Measurements from ENCODE around the gene ST6GALNAC3. TPM values are rescaled to one million over a fixed set of nuclear protein-coding genes. Genes with fewer than 3 reads are reported as not detected.
"Not testable (repeated sequence)": the region's sequence is repeated elsewhere in the genome, so short reads cannot be mapped to it uniquely, and the experiment has no call there.

The ST6GALNAC3 gene
- polyA plus RNA-seq, 1 donor (not counting 4 experiments of a cell fraction or from before 2014, with no cell fraction given): 0.08 TPM

GRCh38 chr1:76109901-76110560, 35.5 kb downstream of the ST6GALNAC3 start:
- TF ChIP-seq EZH2 (IDR thresholded peaks at IDR 0.05; ENCODE audit: low read length): no peak
- TF ChIP-seq CTCF (optimal IDR thresholded peaks at IDR 0.05 in 1 of 3, IDR thresholded peaks at IDR 0.05 in 1 of 3, conservative IDR thresholded peaks at IDR 0.05 in 1 of 3; ENCODE audit: extremely low read depth in 1 of 3, insufficient read depth in 2 of 3, low read length in 3 of 3): no peak
- Histone ChIP-seq H3K4me1 (ENCODE audit: control insufficient read depth, extremely low read depth, insufficient read depth, low read length) (no peaks in the 10 kb centered on the region), H2AFZ (ENCODE audit: control insufficient read depth, low read length) (no peak overlapping the region), H3K4me3 (ENCODE audit: control insufficient read depth in 2 of 3, extremely low read depth in 1 of 3, insufficient read depth in 2 of 3, low read depth in 1 of 3, low read length in 3 of 3) (no peak overlapping the region), H3K9me1 (ENCODE audit: control insufficient read depth, extremely low read depth, insufficient read depth, low read length) (no peaks in the 10 kb centered on the region), H3K27ac (ENCODE audit: control insufficient read depth, insufficient read depth, low read length) (no peak overlapping the region), H3K36me3 (ENCODE audit: control insufficient read depth in 2 of 2, extremely low read depth in 1 of 2, insufficient read depth in 2 of 2, low read length in 2 of 2) (no peaks in the 10 kb centered on the region), H4K20me1 (ENCODE audit: control insufficient read depth, extremely low read depth, insufficient read depth, low read length) (no peaks in the 10 kb centered on the region), H3K9me3 (ENCODE audit: control insufficient read depth, low read depth, low read length) (no peaks in the 10 kb centered on the region), H3K9ac (ENCODE audit: control insufficient read depth, extremely low read depth, insufficient read depth, low read length) (no peak overlapping the region), H3K79me2 (ENCODE audit: control insufficient read depth, insufficient read depth, low read length) (no peaks in the 10 kb centered on the region), H3K4me2 (ENCODE audit: control insufficient read depth, extremely low read depth, insufficient read depth, low read depth, low read length) (no peak overlapping the region), H3K27me3 (ENCODE audit: control insufficient read depth, extremely low read depth, insufficient read depth, low read length) (no peaks in the 10 kb centered on the region)
- no peak for DNase-seq (ENCODE audit: low read depth, low spot score)
- FAIRE-seq: no peak
- dilution Hi-C loops (cut with MboI; ENCODE audit: extremely low pct_ligation_motif_present, low sequenced_read_pairs): no loop called here

GRCh38 chr1:76110666-76111065, 36.1 kb downstream of the ST6GALNAC3 start:
- H3K27me3 ChIP-seq (ENCODE audit: control insufficient read depth, extremely low read depth, insufficient read depth, low read length): no peaks in the 10 kb centered on the region
- no peaks in the 10 kb centered on the region for H3K36me3 ChIP-seq (ENCODE audit: control insufficient read depth in 2 of 2, extremely low read depth in 1 of 2, insufficient read depth in 2 of 2, low read length in 2 of 2)
- no peaks in the 10 kb centered on the region for H4K20me1 ChIP-seq (ENCODE audit: control insufficient read depth, extremely low read depth, insufficient read depth, low read length)
- H3K27ac ChIP-seq (ENCODE audit: control insufficient read depth, insufficient read depth, low read length): no peak overlapping the region
- H3K4me1 ChIP-seq (ENCODE audit: control insufficient read depth, extremely low read depth, insufficient read depth, low read length): no peaks in the 10 kb centered on the region
- no peak overlapping the region for H3K4me2 ChIP-seq (ENCODE audit: control insufficient read depth, extremely low read depth, insufficient read depth, low read depth, low read length)
- DNase-seq (ENCODE audit: low read depth, low spot score): no peak
- H3K9me3 ChIP-seq (ENCODE audit: control insufficient read depth, low read depth, low read length): no peaks in the 10 kb centered on the region
- FAIRE-seq: no peak
- H3K9ac ChIP-seq (ENCODE audit: control insufficient read depth, extremely low read depth, insufficient read depth, low read length): no peak overlapping the region
- H3K79me2 ChIP-seq (ENCODE audit: control insufficient read depth, insufficient read depth, low read length): no peaks in the 10 kb centered on the region
- TF ChIP-seq CTCF (optimal IDR thresholded peaks at IDR 0.05 in 1 of 3, IDR thresholded peaks at IDR 0.05 in 1 of 3, conservative IDR thresholded peaks at IDR 0.05 in 1 of 3; ENCODE audit: extremely low read depth in 1 of 3, insufficient read depth in 2 of 3, low read length in 3 of 3) (no peak), EZH2 (IDR thresholded peaks at IDR 0.05; ENCODE audit: low read length) (no peak)
- H2AFZ ChIP-seq (ENCODE audit: control insufficient read depth, low read length): no peak overlapping the region
- H3K4me3 ChIP-seq (ENCODE audit: control insufficient read depth in 2 of 3, extremely low read depth in 1 of 3, insufficient read depth in 2 of 3, low read depth in 1 of 3, low read length in 3 of 3): no peak overlapping the region
- no peaks in the 10 kb centered on the region for H3K9me1 ChIP-seq (ENCODE audit: control insufficient read depth, extremely low read depth, insufficient read depth, low read length)
- dilution Hi-C loops (cut with MboI; ENCODE audit: extremely low pct_ligation_motif_present, low sequenced_read_pairs): no loop called here

- DNase-seq (ENCODE audit: low read depth, low spot score); H3K9me1 ChIP-seq (ENCODE audit: control insufficient read depth, extremely low read depth, insufficient read depth, low read length); H4K20me1 ChIP-seq (ENCODE audit: control insufficient read depth, extremely low read depth, insufficient read depth, low read length); H3K9ac ChIP-seq (ENCODE audit: control insufficient read depth, extremely low read depth, insufficient read depth, low read length); H2AFZ ChIP-seq (ENCODE audit: control insufficient read depth, low read length); H3K4me1 ChIP-seq (ENCODE audit: control insufficient read depth, extremely low read depth, insufficient read depth, low read length); H3K27ac ChIP-seq (ENCODE audit: control insufficient read depth, insufficient read depth, low read length); H3K4me2 ChIP-seq (ENCODE audit: control insufficient read depth, extremely low read depth, insufficient read depth, low read depth, low read length); H3K79me2 ChIP-seq (ENCODE audit: control insufficient read depth, insufficient read depth, low read length); H3K36me3 ChIP-seq (ENCODE audit: control insufficient read depth in 2 of 2, extremely low read depth in 1 of 2, insufficient read depth in 2 of 2, low read length in 2 of 2); FAIRE-seq; H3K4me3 ChIP-seq (ENCODE audit: control insufficient read depth in 2 of 3, extremely low read depth in 1 of 3, insufficient read depth in 2 of 3, low read depth in 1 of 3, low read length in 3 of 3); H3K9me3 ChIP-seq (ENCODE audit: control insufficient read depth, low read depth, low read length); H3K27me3 ChIP-seq (ENCODE audit: control insufficient read depth, extremely low read depth, insufficient read depth, low read length); dilution Hi-C loops (cut with MboI; ENCODE audit: extremely low pct_ligation_motif_present, low sequenced_read_pairs): not testable (repeated sequence)
Measured at GRCh38 chr1:76112321-76112720, 37.8 kb downstream of the ST6GALNAC3 start.

Data from keratinocyte (primary cell).